Psoas muscle (tissue), 8 donors: ENCODE data around the gene C16orf95. TPM values are rescaled to one million over a fixed set of nuclear protein-coding genes. Genes with fewer than 3 reads are reported as not detected.
A peak's percentile ranks its signal among the peaks of the same experiment; 100 is the strongest.
"Not testable (repeated sequence)": the region's sequence is repeated elsewhere in the genome, so short reads cannot be mapped to it uniquely, and the experiment has no call there.

Experiments
- ATAC-seq, 4 donors: fragments of 200-7000 bp; cut with Tn5 transposase; one replicate each; pipeline ENCODE4 v1.9.1; 2020; ENCODE audit warnings: moderate library complexity in 3 of 4, mild to moderate bottlenecking in 2 of 4
- DNase-seq, 2 donors: peaks; one replicate each; pipeline ENCODE4 v3.0.0-alpha.2; 2020
- H3K27ac ChIP-seq: fragments of 200-600 bp; one replicate; pipeline ENCODE4 v1.8.0; 2022
- H3K27me3 ChIP-seq, 3 donors: fragments of 200-600 bp in 1 of 3; one replicate each; pipeline versions ENCODE4 v1.6.1 to v1.8.0; 2013 to 2022; ENCODE audit warnings: low read length in 2 of 3, mild to moderate bottlenecking in 2 of 3, moderate library complexity in 1 of 3; ENCODE audit not compliant: insufficient read depth in 3 of 3
- H3K36me3 ChIP-seq, 2 donors: fragments of 200-600 bp in 1 of 2; one replicate each; pipeline versions ENCODE4 v1.6.1 to v1.8.0; 2013 to 2022; ENCODE audit warnings: low read depth in 1 of 2, mild to moderate bottlenecking in 1 of 2, moderate library complexity in 1 of 2; ENCODE audit not compliant: insufficient read depth in 1 of 2
- H3K4me1 ChIP-seq: fragments of 200-600 bp; one replicate; pipeline ENCODE4 v1.8.0; 2022
- H3K4me3 ChIP-seq: fragments of 200-600 bp; one replicate; pipeline ENCODE4 v1.8.0; 2022; ENCODE audit warnings: mild to moderate bottlenecking
- H3K9me3 ChIP-seq: fragments of 200-600 bp; one replicate; pipeline ENCODE4 v1.8.0; 2022
- CTCF ChIP-seq: fragments of 200-600 bp; IDR thresholded peaks from one replicate; pipeline ENCODE4 v1.8.0; 2022; ENCODE audit warnings: antibody characterized with exemption
- WGBS, 3 donors: extraction: QIAGEN DNeasy Blood & Tissue Kit; methylation state at CpG; one replicate each; pipeline versions ENCODE4 v1.1.6 to v1.1.7; 2013; 5-methylcytosine and 5-hydroxymethylcytosine counted together
- intact Hi-C, 2 donors: fragments of 100-400 bp; cut with DNase I; formaldehyde crosslinking; loops; one replicate each; pipeline versions ENCODE4 v1.11.0 to v1.14.2; 2022
- polyA plus RNA-seq, 3 donors: library from polyadenylated mRNA; stranded (reverse); fragments of 200-250 nt; gene quantifications; one replicate each; pipeline ENCODE4 v1.2.3, GENCODE V29; 2013
- total RNA-seq, 4 donors: library from RNA; stranded (reverse); fragmentation: NEBNext Ultra II Directional in 2 of 4; extraction: Animal tissue kit (Norgen Biotek cat#: 25700) in 2 of 4; gene quantifications; one replicate each; pipeline versions ENCODE4 v1.2.1 to v1.2.4, GENCODE V29; 2021 to 2023
- donor health status: healthy with polysubstance abuse.
- donor health status: DM: no; HTN: no; CAD: no; lungs with moderate emphysema.
- donor health status: Bipolar disorder and iron deficiency.
- donor health status: healthy.
- donor health status: DM: yes; HTN: yes; CAD: no.
- donor health status: DM: no; HTN: no; CAD: no.
- donor health status: DM: no; HTN: no; CAD: no.
- donor health status: DM: yes; HTN: yes; CAD: no.

The C16orf95 gene
- total and polyA plus RNA-seq, 7 donors, result 1.7 to 8.1 (median 5.4) TPM

DNA sequence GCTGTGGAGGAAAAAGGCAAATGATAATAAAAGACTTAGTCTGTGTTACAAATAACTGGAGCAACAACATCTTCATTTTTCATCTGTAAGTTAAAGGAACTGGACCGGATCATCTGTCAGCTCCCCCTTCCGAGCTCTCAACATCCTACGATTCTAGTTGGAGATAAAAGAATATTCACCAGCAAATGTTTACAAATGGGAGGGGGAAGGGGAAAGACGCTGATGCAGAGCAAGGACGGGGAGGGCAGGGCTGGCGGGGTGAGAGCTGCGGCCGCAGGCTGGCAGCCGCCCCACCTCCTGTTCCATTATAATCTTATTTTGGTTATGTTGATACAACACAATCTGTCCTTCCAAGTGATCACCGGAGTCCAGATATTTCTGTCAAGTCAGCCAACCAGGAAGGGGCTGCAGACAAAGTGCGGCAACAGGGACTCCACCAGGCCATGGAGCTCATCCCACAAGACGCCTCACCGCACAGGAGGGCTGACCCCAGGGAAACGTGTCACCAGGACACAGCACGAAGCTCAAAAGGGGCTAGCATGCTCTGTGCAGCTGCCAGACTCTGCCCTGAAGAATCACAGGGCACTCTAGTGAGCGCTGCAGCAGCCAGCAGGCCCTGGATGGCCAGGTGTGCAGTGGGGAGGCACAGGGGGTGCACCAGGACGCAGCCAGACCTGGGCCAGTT lies 46.7 kb upstream of the C16orf95 start:
- H3K36me3 ChIP-seq, result peaks cover 3 to 35% of the 10 kb centered on the region in 2 donors
- peak; percentile 68 to 83 (median 72) for ATAC-seq

GRCh38 chr16:87362828-87363559 lies 45.8 kb upstream of the C16orf95 start:
- intact Hi-C loops, result not testable (repeated sequence)
- peak; percentile 46 to 67 (median 58) for ATAC-seq
- H3K36me3 ChIP-seq, result peaks cover 3 to 45% of the 10 kb centered on the region in 2 donors

More for the DNA sequence above, 46.7 kb upstream of the C16orf95 start:
- Histone ChIP-seq H3K9me3 (no peaks in the 10 kb centered on the region), H3K27ac (peak overlapping the region; percentile 77), H3K27me3 (no peaks in the 10 kb centered on the region), H3K4me1 (peaks cover 64% of the 10 kb centered on the region), H3K4me3 (peak overlapping the region; percentile 24)
- peak in 1 of 2 donors; percentile 69 for DNase-seq
- no peak for TF ChIP-seq CTCF
- 19 to 33% (median 26%) methylated on average over 17 of the region's 17 CpGs for WGBS, 3 donors
- intact Hi-C loops, result no loop called here

DNA sequence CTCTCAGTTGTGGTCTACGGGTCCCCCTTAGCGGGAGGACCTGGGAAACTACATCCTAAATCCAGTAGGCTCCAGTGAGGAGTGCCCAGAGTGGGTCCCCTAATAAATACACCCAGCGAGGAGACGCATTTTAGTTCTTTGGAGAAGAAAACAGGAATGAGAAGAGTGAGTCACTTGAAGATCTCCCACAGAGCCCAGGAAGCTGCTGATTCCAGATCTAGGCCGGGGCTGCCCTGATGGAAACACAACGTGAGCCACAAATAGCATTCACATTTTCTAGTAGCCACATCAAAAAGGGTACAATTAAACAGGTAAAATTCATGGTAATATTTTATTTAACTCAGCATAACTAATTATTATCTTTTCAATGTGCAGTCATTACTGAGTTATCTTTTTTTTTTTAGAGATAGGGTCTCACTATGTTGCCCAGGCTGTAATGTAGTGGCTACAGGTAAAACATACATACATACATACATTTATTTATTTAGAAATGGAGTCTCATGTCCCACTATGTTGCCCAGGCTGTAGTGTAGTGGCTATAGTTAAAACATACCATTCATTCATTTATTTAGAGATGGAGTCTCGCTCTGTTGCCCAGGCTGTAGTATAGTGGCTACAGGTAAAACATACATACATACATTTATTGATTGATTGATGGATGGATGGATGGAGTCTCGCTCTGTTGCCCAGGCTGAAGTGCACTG lies 44.9 kb upstream of the C16orf95 start:
- Histone ChIP-seq H3K4me3 (no peak overlapping the region), H3K27ac (peak overlapping the region; percentile 77), H3K9me3 (no peaks in the 10 kb centered on the region), H3K27me3 (no peaks in the 10 kb centered on the region), H3K4me1 (peaks cover 64% of the 10 kb centered on the region), H3K36me3 (peaks cover 3 to 50% of the 10 kb centered on the region in 2 donors)
- no peak for ATAC-seq
- intact Hi-C loops, result no loop called here
- DNase-seq, result peak in 1 of 2 donors; percentile 7
- WGBS, 3 donors, result 93 to 98% (median 93%) methylated on average over 8 of the region's 8 CpGs
- TF ChIP-seq CTCF, result no peak

More at GRCh38 chr16:87362828-87363559, 45.8 kb upstream of the C16orf95 start:
- H3K9me3 ChIP-seq, H3K27me3 ChIP-seq, H3K4me3 ChIP-seq: not testable (repeated sequence)
- peaks cover 64% of the 10 kb centered on the region for H3K4me1 ChIP-seq
- peak overlapping the region; percentile 77 for H3K27ac ChIP-seq
- peak in 1 of 2 donors; percentile 57 for DNase-seq
- WGBS, 3 donors, result 50 to 66% (median 51%) methylated on average over 13 of the region's 13 CpGs

DNA sequence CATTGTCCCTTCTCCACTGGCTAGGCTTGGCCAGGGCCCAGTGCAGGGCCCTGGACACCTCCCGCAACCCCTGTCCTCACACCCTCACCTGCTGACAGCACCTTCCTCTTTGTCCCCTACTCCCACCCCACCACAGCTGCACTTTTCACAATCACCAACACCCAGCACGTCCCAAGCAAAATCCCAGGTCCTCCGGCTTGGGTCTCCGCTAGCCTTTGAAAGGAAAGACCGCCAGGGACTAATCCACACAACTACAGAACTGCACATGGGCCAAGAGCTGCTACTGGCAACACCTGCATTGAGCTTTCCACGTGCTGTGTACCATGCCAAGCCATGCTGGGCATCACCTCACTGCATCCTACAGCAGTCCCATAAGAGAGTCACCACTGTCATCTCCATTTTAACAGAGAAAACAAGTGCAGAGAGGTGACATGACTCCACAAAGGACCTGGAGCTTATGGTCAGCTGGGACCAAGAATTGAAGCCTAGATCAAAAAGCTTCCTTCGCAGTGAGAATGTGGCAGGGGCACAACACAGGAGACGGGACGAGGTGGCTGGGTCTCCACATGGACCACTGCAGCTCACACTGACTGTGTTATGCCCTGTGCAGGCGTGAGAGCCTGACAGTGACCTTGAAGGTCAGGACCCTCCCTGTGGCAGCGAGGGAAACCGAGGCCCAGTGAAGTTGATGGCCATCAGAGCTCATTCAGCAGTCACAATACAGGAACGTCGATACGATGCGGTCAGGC lies 43.8 kb upstream of the C16orf95 start:
- Histone ChIP-seq H3K36me3 (peaks cover 3 to 42% of the 10 kb centered on the region in 2 donors), H3K4me1 (peaks cover 64% of the 10 kb centered on the region), H3K27me3 (no peaks in the 10 kb centered on the region), H3K27ac (peak overlapping the region; percentile 77), H3K4me3 (no peak overlapping the region), H3K9me3 (no peaks in the 10 kb centered on the region)
- WGBS, 3 donors, result 83 to 91% (median 86%) methylated on average over 16 of the region's 16 CpGs
- TF ChIP-seq CTCF, result no peak
- peak in 1 of 2 donors; percentile 32 for DNase-seq
- no peak for ATAC-seq
- intact Hi-C loops, result no loop called here
